ENCODE results near the gene NR6A1. TPM values are rescaled to one million over a fixed set of nuclear protein-coding genes. Genes with fewer than 3 reads are reported as not detected.
"Not testable (repeated sequence)": the region's sequence is repeated elsewhere in the genome, so short reads cannot be mapped to it uniquely, and the experiment has no call there.

NR6A1 gene
- total RNA-seq, 2 experiments from 2014 or later, result 17.5 to 23.0 TPM

GRCh38 chr9:124739360-124739759, 31.8 kb downstream of the NR6A1 start:
- peaks cover 39% of the 10 kb centered on the region; the same call in 1 of the 2 replicates for H3K79me2 ChIP-seq (ENCODE audit: insufficient read depth, low read depth, low read length)
- DNase-seq (ENCODE audit: low spot score), result no peak

DNA sequence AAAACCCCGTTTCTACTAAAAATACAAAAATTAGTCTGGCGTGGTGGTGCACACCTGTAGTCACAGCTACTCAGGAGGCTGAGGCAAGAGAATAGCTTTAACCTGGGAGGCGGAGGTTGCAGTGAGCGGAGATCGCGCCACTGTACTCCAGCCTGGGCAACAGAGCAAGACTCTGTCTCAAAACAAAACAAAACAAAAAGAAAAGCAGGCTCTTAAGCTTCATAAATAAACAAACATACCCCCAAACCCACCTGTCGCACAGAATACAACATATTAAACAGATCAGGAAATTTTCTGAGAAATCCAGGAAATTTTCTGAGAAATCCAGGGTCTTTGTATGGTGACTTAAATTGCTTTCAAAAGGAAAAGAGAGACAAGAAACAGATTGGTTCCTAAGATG, 33.0 kb downstream of the NR6A1 start:
- CTCF ChIA-PET (ENCODE audit: unreplicated experiment), result interaction anchor here (0.6 kb wide), 1 partner anchor 58 kb away, joined by 3 read pairs; no protein-coding TSS in a partner anchor

More at GRCh38 chr9:124739360-124739759, 31.8 kb downstream of the NR6A1 start:
- Histone ChIP-seq H3K9me2 (ENCODE audit: insufficient read depth, low read length) (no peaks in the 10 kb centered on the region), H3K4me2 (ENCODE audit: low read length) (no peak overlapping the region), H3K9me3 (ENCODE audit: low read length) (no peaks in the 10 kb centered on the region), H4K20me1 (ENCODE audit: insufficient read depth, low read length) (0 out of 2 replicates have a peak, but pooled peaks cover 6% of the 10 kb centered on the region), H3K36me3 (ENCODE audit: insufficient read depth, low read length) (peaks cover 36% of the 10 kb centered on the region), H3K4me3 (ENCODE audit: low read depth, low read length, poor library complexity, severe bottlenecking) (no peak overlapping the region), H3K4me1 (ENCODE audit: insufficient read depth, low read length, poor library complexity, severe bottlenecking) (peaks cover 37% of the 10 kb centered on the region), H3K27ac (ENCODE audit: low read depth, low read length, poor library complexity, severe bottlenecking) (no peak overlapping the region), H2AFZ (ENCODE audit: low read length) (no peak overlapping the region)
- ChIA-PET CTCF (ENCODE audit: unreplicated experiment) (no interaction called here), POLR2A (interaction anchor here (1.0 kb wide), 1 partner anchor 31 kb away, joined by 3 read pairs; no protein-coding TSS in a partner anchor)
- intact Hi-C loops (cut with micrococcal nuclease; ENCODE audit: unreplicated experiment), result no loop called here
- BruUV-seq (replicated peaks), result no TSS peak
- TF ChIP-seq EZH2phosphoT487 (IDR thresholded peaks at IDR 0.05; ENCODE audit: borderline replicate concordance, low read depth, low read length), result no peak
- TF ChIP-seq, protein P1, sequence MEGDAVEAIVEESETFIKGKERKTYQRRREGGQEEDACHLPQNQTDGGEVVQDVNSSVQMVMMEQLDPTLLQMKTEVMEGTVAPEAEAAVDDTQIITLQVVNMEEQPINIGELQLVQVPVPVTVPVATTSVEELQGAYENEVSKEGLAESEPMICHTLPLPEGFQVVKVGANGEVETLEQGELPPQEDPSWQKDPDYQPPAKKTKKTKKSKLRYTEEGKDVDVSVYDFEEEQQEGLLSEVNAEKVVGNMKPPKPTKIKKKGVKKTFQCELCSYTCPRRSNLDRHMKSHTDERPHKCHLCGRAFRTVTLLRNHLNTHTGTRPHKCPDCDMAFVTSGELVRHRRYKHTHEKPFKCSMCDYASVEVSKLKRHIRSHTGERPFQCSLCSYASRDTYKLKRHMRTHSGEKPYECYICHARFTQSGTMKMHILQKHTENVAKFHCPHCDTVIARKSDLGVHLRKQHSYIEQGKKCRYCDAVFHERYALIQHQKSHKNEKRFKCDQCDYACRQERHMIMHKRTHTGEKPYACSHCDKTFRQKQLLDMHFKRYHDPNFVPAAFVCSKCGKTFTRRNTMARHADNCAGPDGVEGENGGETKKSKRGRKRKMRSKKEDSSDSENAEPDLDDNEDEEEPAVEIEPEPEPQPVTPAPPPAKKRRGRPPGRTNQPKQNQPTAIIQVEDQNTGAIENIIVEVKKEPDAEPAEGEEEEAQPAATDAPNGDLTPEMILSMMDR (conservative IDR thresholded peaks at IDR 0.05; ENCODE audit: low read length), result no peak

GRCh38 chr9:124735121-124735520, 36.0 kb downstream of the NR6A1 start:
- Histone ChIP-seq H3K9me2 (ENCODE audit: insufficient read depth, low read length) (no peaks in the 10 kb centered on the region), H3K4me3 (ENCODE audit: low read depth, low read length, poor library complexity, severe bottlenecking) (peak overlapping the region; percentile 56), H3K4me1 (ENCODE audit: insufficient read depth, low read length, poor library complexity, severe bottlenecking) (peaks cover 47% of the 10 kb centered on the region), H4K20me1 (ENCODE audit: insufficient read depth, low read length) (no peaks in the 10 kb centered on the region), H3K9me3 (ENCODE audit: low read length) (no peaks in the 10 kb centered on the region), H3K36me3 (ENCODE audit: insufficient read depth, low read length) (peaks cover 45% of the 10 kb centered on the region), H3K79me2 (ENCODE audit: insufficient read depth, low read depth, low read length) (peaks cover 39% of the 10 kb centered on the region; the same call in 1 of the 2 replicates), H3K4me2 (ENCODE audit: low read length) (peak overlapping the region; percentile 84), H2AFZ (ENCODE audit: low read length) (peak overlapping the region; percentile 53; the same call in 1 of the 2 replicates), H3K27ac (ENCODE audit: low read depth, low read length, poor library complexity, severe bottlenecking) (peak overlapping the region; percentile 90)
- intact Hi-C loops (cut with micrococcal nuclease; ENCODE audit: unreplicated experiment), result no loop called here
- TF ChIP-seq, protein P1 (conservative IDR thresholded peaks at IDR 0.05; ENCODE audit: low read length), result no peak
- no peak for TF ChIP-seq EZH2phosphoT487 (IDR thresholded peaks at IDR 0.05; ENCODE audit: borderline replicate concordance, low read depth, low read length)
- DNase-seq (ENCODE audit: low spot score), result peak; percentile 17
- POLR2A ChIA-PET, result interaction anchor here (0.9 to 3.5 kb wide), 6 partner anchors 9 to 29 kb away, joined by 3 to 22 read pairs (median 5); no protein-coding TSS in a partner anchor
- CTCF ChIA-PET (ENCODE audit: unreplicated experiment), result interaction anchor here (1.6 kb wide), 1 partner anchor 30 kb away, joined by 3 read pairs; no protein-coding TSS in a partner anchor
- BruUV-seq (replicated peaks), result no TSS peak

More for the DNA sequence above, 33.0 kb downstream of the NR6A1 start:
- DNase-seq (ENCODE audit: low spot score); H3K9me2 ChIP-seq (ENCODE audit: insufficient read depth, low read length); intact Hi-C loops (cut with micrococcal nuclease; ENCODE audit: unreplicated experiment); H2AFZ ChIP-seq (ENCODE audit: low read length); BruUV-seq (replicated peaks); H3K4me2 ChIP-seq (ENCODE audit: low read length); H4K20me1 ChIP-seq (ENCODE audit: insufficient read depth, low read length); H3K9me3 ChIP-seq (ENCODE audit: low read length); H3K27ac ChIP-seq (ENCODE audit: low read depth, low read length, poor library complexity, severe bottlenecking); H3K4me3 ChIP-seq (ENCODE audit: low read depth, low read length, poor library complexity, severe bottlenecking): not testable (repeated sequence)
- Histone ChIP-seq H3K4me1 (ENCODE audit: insufficient read depth, low read length, poor library complexity, severe bottlenecking) (peaks cover 47% of the 10 kb centered on the region), H3K36me3 (ENCODE audit: insufficient read depth, low read length) (peaks cover 37% of the 10 kb centered on the region), H3K79me2 (ENCODE audit: insufficient read depth, low read depth, low read length) (peaks cover 36% of the 10 kb centered on the region; the same call in 1 of the 2 replicates)
- POLR2A ChIA-PET, result interaction anchor here (1.2 kb wide), 1 partner anchor 28 kb away, joined by 3 read pairs; no protein-coding TSS in a partner anchor

DNA sequence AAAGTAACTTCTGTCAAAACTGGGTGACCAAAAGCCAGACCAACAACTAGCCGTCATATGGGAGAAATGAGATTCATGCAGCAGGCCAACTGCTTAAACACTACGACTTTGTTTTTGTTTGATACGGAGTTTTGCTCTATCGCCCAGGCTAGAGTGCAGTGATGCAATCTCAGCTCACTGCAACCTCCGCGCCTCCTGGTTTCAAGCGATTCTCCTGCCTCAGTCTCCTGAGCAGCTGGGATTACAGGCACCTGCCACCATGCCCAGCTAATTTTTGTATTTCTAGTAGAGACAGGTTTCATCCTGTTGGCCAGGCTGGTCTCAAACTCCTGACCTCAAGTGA, 36.4 kb downstream of the NR6A1 start:
- BruUV-seq (replicated peaks); H3K9me3 ChIP-seq (ENCODE audit: low read length); H4K20me1 ChIP-seq (ENCODE audit: insufficient read depth, low read length); H3K9me2 ChIP-seq (ENCODE audit: insufficient read depth, low read length): not testable (repeated sequence)
- ChIA-PET POLR2A (interaction anchor here (1.2 to 3.5 kb wide), 7 partner anchors 10 to 41 kb away, joined by 3 to 22 read pairs (median 5); no protein-coding TSS in a partner anchor), CTCF (ENCODE audit: unreplicated experiment) (interaction anchor here (1.1 to 1.6 kb wide), 2 partner anchors 9 to 30 kb away, joined by 3 to 4 read pairs; no protein-coding TSS in a partner anchor)
- intact Hi-C loops (cut with micrococcal nuclease; ENCODE audit: unreplicated experiment), result loop anchor here (1.0 kb wide), 1 partner anchor 30 kb away; no protein-coding TSS in a partner anchor
- Histone ChIP-seq H3K27ac (ENCODE audit: low read depth, low read length, poor library complexity, severe bottlenecking) (peak overlapping the region; percentile 90), H3K79me2 (ENCODE audit: insufficient read depth, low read depth, low read length) (peaks cover 38% of the 10 kb centered on the region; the same call in 1 of the 2 replicates), H3K4me3 (ENCODE audit: low read depth, low read length, poor library complexity, severe bottlenecking) (peak overlapping the region; percentile 56), H3K36me3 (ENCODE audit: insufficient read depth, low read length) (peaks cover 43% of the 10 kb centered on the region), H3K4me2 (ENCODE audit: low read length) (peak overlapping the region; percentile 84), H2AFZ (ENCODE audit: low read length) (peak overlapping the region; percentile 53; the same call in 1 of the 2 replicates), H3K4me1 (ENCODE audit: insufficient read depth, low read length, poor library complexity, severe bottlenecking) (peaks cover 47% of the 10 kb centered on the region)
- DNase-seq (ENCODE audit: low spot score), result peak; percentile 79
